HS-27A (cell line): ENCODE measurements around the gene VIPR1.

ENCODE experiments used
- DNase-seq: peaks from one replicate; pipeline ENCODE4 v3.0.0-alpha.2; 2012; ENCODE audit warnings: low read depth, missing footprints

Gene VIPR1

DNA sequence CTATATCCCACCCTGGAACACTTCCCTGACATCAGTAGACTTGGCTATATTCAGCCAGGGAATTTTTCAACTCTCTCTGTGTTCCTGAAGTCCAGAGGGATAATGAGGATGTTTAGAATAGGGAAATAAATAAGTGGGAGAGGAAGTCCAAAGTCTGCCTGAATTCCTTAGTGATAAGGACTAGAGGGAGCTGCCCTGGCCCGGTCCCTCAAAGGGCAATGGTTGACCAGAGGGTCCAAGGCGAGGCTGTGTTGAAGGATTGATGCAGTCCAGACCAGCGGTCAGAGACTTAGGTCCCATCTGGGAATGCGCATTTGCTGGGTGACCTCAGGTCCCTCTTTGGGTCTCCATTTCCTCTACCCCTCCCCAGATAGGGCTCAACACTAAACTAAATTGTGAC is 7.9 kb downstream of the VIPR1 start:
- DNase-seq: no peak

- DNase-seq: no peak
These were observed 8.8 kb downstream of the VIPR1 start for GRCh38 chr3:42511201-42511600.

- DNase-seq: no peak
These were observed 9.3 kb downstream of the VIPR1 start for GRCh38 chr3:42511736-42512135.

- DNase-seq: no peak
These were observed 10.7 kb downstream of the VIPR1 start for GRCh38 chr3:42513121-42513520.

GRCh38 chr3:42513521-42513920 is 11.1 kb downstream of the VIPR1 start:
- DNase-seq: no peak

DNA sequence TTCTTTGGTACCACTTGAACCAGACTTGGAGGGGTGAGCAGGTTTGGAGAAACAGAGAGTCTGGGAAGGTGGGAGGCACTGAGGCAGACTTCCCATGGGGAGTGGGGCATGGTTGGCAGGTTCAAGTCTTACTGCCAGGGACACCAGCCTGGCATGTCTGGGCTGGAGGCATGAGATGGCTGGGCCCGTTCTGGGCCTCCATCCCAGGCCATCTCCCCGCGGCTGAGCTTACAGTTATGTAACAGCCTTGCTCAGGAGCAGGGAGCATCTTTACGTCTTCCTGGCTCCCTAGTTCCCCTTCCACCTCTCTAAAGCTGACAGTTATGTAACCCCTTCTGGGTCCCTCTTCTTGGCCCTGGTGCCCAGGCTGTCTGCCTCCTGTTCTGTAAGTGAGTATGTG is 12.4 kb downstream of the VIPR1 start:
- DNase-seq: no peak

DNA sequence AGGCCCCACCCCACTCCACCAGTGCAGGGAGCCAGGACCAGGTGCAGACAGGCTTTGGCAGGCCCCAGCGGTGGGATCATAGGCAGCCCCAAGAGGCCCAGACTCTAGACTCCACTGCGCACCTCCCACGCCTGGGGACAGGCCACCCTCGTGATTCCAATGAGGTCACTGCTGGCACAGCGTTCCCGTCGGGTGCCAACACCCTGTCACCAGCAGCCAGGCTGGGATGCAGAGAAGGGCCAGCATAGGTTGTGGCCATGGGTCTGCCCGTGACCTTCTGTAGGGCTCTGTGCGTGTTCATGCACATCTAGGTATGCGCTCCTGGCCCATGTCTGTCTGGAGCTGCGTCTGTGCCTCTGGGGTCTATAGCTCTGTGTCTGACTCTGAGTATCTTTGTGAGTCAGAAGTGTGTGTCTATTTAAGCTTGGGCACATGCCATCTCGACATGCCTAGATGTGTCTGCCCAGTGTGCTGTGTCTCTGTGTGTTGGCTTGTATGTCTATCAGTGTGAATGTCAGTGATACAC is 13.0 kb downstream of the VIPR1 start:
- no peak for DNase-seq

GRCh38 chr3:42515976-42516375 is 13.5 kb downstream of the VIPR1 start:
- no peak for DNase-seq

GRCh38 chr3:42516443-42516842 is 14.0 kb downstream of the VIPR1 start:
- no peak for DNase-seq

DNA sequence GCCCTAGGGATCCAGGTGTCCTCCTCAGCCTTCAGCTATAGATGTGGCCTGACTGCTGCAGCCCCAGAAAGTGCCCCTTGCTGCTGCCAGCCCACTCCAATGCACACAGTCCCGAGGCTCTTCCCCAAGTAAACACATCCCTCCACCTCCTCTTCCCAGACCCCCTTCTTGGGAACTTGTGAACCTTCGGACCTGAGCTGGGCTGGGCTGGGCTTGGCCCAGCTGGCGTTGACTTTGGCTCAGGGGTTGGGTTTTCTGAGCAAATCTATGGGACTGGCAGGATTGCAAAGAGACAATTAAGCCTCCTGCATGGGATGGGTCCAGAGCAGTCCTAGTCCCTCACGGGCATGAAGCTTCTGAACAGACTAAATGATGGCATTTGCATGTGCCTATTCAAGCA is 14.7 kb downstream of the VIPR1 start:
- no peak for DNase-seq

GRCh38 chr3:42518800-42519567 is 16.5 kb downstream of the VIPR1 start:
- DNase-seq: no peak

DNA sequence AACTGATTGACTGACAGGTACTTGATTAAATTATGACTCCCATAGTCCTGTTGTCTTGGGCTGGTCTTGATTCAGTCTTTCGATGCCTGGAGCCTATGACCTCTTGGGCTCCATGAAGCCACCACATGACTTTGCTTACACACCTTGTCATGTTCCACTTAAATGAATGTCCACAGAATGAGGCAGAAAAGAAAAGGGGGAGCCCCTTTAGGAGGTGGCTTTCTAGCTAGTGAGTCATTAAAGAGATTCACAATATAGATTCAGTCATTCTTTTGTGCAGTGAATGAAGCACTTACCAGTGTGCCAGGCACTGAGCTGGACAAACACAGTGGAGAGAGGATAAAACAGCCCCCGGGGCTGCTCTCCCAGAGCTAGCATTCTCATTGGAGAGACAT is 17.1 kb downstream of the VIPR1 start:
- no peak for DNase-seq

DNA sequence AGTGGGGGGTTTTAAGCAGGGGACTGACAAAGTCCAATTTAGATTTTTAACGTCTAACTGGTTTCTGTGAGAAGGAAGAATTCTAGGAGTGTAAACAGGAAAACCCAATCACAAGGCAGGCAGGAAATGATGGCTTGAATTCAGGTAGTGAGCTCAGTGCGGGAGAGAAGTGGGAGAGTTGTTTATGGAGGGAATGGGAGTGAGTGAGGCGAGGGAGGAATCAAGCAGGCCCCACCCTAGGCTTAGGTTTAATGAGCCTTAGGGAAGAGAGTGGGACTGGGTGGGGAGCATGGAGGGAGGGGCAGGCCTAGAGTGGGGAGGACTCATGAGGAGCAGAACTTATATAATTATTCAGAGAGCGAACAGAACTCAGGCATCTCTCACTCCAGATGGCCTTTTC is 17.9 kb downstream of the VIPR1 start:
- no peak for DNase-seq

GRCh38 chr3:42520906-42521305 is 18.5 kb downstream of the VIPR1 start:
- no peak for DNase-seq

DNA sequence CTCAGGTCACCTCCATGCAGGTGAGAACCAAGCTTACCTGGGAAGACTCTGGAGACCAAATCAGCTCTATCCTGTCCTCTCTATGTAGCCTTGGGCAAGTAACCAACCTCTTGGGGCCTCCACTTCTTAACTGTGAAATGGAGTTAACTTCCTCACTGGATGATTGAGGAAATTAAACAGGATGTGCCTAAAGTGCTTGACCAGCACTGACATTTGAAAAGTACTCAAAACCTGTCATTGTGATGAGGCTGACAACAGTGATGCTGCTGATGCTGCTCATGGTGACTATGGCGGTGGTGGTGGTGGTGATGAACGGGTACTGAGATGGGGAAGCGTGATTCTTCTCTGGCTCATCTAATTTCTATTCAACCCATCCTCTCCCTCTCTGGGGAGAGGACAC is 22.3 kb downstream of the VIPR1 start:
- DNase-seq: no peak

- no peak for DNase-seq
These were observed 22.8 kb downstream of the VIPR1 start for GRCh38 chr3:42525212-42525611.

DNA sequence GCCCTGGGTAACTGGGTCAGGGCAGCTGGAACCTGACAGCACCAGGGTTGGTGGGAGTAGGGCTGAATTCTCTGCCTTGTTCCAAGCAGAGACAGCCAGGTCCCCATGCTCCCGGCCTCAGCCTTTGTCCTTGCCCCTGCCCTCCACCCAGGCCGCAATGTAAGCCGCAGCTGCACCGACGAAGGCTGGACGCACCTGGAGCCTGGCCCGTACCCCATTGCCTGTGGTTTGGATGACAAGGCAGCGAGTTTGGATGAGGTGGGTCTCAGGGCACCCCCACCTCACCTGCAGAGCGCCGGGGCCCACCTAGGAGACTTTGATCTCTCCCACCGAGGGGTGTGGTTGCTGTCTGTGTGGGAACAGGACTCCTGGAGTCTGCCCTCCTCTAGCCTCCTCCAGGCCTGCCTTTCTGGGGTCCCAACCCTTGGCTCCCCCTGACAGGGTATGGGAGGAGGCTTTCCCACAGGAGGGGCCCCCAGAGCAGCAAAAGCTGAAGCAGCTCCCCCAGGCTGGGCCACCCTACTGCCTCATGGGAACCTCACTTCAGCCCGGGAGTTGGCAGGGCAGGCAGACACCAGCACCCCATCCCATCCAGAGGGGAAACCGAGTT is 23.4 kb downstream of the VIPR1 start:
- DNase-seq: no peak

DNA sequence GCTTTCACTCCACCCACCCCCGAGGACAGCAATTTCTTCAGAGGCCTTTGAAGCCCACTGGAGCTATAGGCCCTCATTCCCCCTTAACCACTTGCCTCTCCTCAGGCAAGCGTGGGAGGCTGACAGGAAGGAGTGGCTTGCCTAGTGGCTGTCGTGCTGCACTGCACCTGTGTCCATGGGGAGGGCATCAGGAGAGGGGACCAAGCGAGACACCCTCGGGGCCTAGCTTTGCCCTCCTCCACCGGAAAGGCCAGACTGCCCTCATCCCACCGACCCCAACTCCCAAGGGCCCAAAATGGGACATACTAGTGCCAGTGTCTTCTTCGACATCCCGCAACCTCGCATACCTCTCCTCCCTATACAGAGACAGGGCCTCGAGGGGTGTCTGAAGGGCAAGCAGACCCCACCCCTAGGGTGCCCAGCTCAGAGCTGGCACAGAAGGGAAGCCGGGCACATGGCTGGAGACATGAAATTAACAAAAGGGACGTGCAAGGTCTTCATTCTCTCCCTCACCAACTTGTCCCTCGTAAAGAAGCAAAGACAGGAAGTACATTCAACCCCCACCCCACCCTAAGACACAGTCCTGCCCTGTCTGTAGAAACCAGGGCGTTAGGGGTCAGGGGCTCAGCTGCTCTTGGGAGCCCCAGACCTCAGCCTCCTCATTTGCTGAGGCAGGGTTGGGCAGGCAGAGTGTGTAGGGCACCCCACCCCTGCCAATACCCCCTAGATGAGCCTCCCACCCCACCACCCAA is 24.3 kb downstream of the VIPR1 start:
- DNase-seq: no peak

DNA sequence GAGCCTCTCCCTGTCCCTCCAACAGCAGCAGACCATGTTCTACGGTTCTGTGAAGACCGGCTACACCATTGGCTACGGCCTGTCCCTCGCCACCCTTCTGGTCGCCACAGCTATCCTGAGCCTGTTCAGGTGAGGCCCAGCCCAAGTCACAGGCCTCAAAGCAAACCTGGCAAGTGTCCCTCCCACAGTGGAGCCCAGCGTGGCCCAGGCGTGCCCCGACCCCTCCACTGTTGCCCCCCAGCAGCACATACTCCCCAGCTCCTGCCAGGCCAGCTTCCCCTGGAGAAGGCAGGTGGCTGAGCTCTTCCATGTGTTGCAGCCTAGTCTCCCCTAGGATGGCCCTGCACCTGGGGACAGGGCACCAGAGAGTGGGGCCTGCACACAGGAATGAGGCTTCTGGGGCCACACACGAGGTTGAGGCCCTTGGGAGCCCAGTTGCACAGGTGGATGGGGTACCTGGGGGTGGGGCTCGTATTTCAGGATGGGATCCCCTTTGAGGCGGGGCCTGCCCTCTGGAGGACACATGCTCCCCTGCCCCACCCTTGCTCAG is 25.0 kb downstream of the VIPR1 start:
- DNase-seq: no peak

DNA sequence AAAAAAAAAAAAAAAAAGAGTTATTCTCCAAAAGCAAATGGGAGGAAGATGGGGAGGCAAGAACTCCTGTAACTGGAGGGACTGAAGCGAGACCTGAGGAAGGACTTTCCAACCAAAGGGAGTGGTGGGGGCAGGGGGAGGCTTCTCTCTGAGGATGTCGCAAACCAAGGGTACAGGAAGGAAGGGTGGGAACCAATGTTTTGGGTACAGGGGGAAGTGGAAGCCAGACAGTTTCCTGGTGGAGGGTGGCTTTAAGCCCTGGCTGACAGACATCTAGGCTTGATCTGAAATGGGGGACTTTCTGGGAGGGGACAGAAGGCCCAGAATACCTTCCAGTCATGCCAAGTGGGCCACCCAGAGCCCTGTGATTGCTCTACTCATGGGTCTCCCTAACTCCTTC is 27.0 kb downstream of the VIPR1 start:
- DNase-seq: no peak

GRCh38 chr3:42530073-42530472 is 27.6 kb downstream of the VIPR1 start:
- no peak for DNase-seq

DNA sequence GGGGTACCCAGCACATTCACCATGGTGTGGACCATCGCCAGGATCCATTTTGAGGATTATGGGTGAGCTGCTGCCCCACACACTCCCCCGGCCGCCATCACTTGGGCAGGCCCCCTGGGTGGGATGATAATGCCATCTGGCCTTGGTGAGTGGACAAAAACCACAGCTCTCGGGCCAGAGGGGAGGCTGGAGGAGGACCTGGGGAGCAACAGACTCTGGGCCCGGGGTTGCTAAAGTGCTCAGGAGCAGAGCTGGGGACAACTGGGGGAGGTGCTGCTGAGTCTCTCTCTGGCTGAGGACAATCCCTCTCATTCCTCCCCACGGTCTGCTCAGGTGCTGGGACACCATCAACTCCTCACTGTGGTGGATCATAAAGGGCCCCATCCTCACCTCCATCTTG is 29.0 kb downstream of the VIPR1 start:
- no peak for DNase-seq

DNA sequence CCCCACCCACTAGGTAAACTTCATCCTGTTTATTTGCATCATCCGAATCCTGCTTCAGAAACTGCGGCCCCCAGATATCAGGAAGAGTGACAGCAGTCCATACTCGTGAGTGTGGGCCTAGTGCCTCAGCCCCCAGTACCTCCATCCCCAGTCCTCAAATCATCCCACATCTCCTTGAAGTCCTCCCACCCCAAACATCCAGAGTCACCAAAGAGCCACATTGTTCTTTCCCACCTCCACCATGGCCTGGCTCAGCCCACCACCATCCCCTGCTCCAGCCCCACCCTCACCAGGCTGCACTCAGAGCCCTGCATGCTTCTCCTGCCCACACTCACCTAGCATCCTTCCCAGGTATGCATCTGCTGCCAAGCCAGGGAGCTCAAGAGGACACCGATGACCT is 29.8 kb downstream of the VIPR1 start:
- no peak for DNase-seq
